Lower leg skin (tissue), 4 donors: ENCODE results near the gene CLOCK. TPM values are rescaled to one million over a fixed set of nuclear protein-coding genes. Genes with fewer than 3 reads are reported as not detected.
A peak's percentile ranks its signal among the peaks of the same experiment; 100 is the strongest.

Experiments used
- DNase-seq, 2 donors: peaks; one replicate each; pipeline ENCODE4 v3.0.0-alpha.2; 2019; ENCODE audit warnings: low spot score in 2 of 2
- H3K4me3 ChIP-seq: fragments of 200-600 bp; sonication (generic); 2 replicates; pipeline ENCODE4 v1.5.1; 2017; ENCODE audit warnings: mild to moderate bottlenecking, low read depth; ENCODE audit not compliant: poor library complexity, severe bottlenecking
- CTCF ChIP-seq, 3 donors: fragments of 450-650 bp; IDR thresholded peaks; one replicate each; pipeline ENCODE4 v1.5.1; 2016; ENCODE audit warnings: antibody characterized with exemption in 3 of 3, mild to moderate bottlenecking in 3 of 3, moderate library complexity in 2 of 3
- POLR2A ChIP-seq, 2 donors: fragments of 450-650 bp; IDR thresholded peaks; one replicate each; pipeline ENCODE4 v1.6.1; 2016 to 2017; ENCODE audit warnings: antibody characterized with exemption in 2 of 2, mild to moderate bottlenecking in 1 of 2, moderate library complexity in 1 of 2
- WGBS, 2 donors: methylation state at CpG; one replicate each; pipeline ENCODE4 v1.1.5; 2018; 5-methylcytosine and 5-hydroxymethylcytosine counted together
- intact Hi-C: fragments of 100-400 bp; cut with DNase I; formaldehyde crosslinking; loops from one replicate; pipeline ENCODE4 v1.15.0; 2023; ENCODE audit warnings: low total_unique reads
- total RNA-seq, 4 donors: library from RNA; depleted of rRNA; stranded (reverse); fragments of >200 nt; gene quantifications; one replicate each; pipeline ENCODE4 v1.1.0, GENCODE V29; 2016

CLOCK gene
- total RNA-seq, 4 donors from 2014 or later, result 10.4 to 14.4 (median 12.5) TPM

GRCh38 chr4:55406545-55406944 is 140.2 kb downstream of the CLOCK start:
- TF ChIP-seq CTCF (IDR thresholded peaks at IDR 0.05) (no peak), POLR2A (IDR thresholded peaks at IDR 0.05) (no peak)

DNA sequence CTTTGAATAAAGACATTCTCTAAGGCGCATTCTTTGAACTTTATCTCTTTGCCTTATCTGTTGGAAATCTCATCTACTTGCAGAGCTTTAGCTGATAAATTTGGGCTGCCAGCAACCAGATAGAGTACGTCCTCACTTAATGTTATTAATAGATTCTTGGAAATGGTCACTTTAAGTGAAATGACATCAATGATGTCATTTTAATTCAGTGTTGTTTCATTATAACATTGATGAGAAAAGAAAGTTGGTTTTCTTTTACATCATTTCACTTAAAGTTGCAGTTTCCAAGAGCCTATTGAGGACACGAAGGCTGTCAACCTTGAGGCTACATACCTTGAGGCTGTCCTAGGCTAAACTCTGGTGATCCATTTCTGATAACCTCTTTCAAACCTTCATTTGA is 141.6 kb downstream of the CLOCK start:
- no peak for TF ChIP-seq CTCF (IDR thresholded peaks at IDR 0.05)
- no peak for DNase-seq
- intact Hi-C loops, result no loop called here
- WGBS, 2 donors, result 86 to 92% methylated on average over 3 of the region's 3 CpGs
- H3K4me3 ChIP-seq, result no peak overlapping the region

More at GRCh38 chr4:55406545-55406944, 140.2 kb downstream of the CLOCK start:
- no peak overlapping the region for H3K4me3 ChIP-seq
- WGBS, 2 donors, result 100% methylated on average over 2 of the region's 2 CpGs
- DNase-seq, result no peak
- intact Hi-C loops, result no loop called here

GRCh38 chr4:55399581-55399980 is 147.1 kb downstream of the CLOCK start:
- TF ChIP-seq POLR2A (IDR thresholded peaks at IDR 0.05), result no peak
- no peak for TF ChIP-seq CTCF (IDR thresholded peaks at IDR 0.05)
- intact Hi-C loops, result no loop called here
- H3K4me3 ChIP-seq, result no peak overlapping the region
- no peak for DNase-seq
- WGBS, 2 donors, result 76 to 85% methylated on average over 1 of the region's 1 CpG

DNA sequence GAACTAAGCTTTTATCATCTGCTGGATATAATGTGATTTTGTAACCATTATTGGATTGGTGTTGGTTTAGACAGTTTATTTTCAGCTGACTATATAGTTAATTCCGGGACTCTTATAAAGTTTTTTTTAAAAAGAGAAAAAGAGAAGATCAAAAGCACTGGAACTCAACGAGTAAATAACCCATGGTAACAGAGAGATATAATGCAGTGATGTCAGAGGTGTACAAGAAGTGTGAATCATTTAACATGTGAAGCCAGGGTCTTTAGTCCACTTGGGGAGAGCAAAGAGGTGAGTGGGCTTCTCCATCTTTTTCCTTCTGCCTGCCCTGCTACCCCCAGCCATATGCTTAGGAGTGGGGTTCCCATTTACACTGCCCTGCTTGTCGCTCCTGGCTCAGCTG is 147.7 kb downstream of the CLOCK start:
- WGBS, 2 donors, result 45 to 46% methylated on average over 3 of the region's 3 CpGs
- no peak overlapping the region for H3K4me3 ChIP-seq
- intact Hi-C loops, result no loop called here
- no peak for DNase-seq
- no peak for TF ChIP-seq CTCF (IDR thresholded peaks at IDR 0.05)
- TF ChIP-seq POLR2A (IDR thresholded peaks at IDR 0.05), result no peak

- WGBS, 2 donors, result 22 to 42% methylated on average over 1 of the region's 1 CpG
- DNase-seq, result no peak
- intact Hi-C loops, result no loop called here
- no peak overlapping the region for H3K4me3 ChIP-seq
- TF ChIP-seq POLR2A (IDR thresholded peaks at IDR 0.05) (no peak), CTCF (IDR thresholded peaks at IDR 0.05) (no peak)
Measured at GRCh38 chr4:55398461-55398860, 148.2 kb downstream of the CLOCK start.

DNA sequence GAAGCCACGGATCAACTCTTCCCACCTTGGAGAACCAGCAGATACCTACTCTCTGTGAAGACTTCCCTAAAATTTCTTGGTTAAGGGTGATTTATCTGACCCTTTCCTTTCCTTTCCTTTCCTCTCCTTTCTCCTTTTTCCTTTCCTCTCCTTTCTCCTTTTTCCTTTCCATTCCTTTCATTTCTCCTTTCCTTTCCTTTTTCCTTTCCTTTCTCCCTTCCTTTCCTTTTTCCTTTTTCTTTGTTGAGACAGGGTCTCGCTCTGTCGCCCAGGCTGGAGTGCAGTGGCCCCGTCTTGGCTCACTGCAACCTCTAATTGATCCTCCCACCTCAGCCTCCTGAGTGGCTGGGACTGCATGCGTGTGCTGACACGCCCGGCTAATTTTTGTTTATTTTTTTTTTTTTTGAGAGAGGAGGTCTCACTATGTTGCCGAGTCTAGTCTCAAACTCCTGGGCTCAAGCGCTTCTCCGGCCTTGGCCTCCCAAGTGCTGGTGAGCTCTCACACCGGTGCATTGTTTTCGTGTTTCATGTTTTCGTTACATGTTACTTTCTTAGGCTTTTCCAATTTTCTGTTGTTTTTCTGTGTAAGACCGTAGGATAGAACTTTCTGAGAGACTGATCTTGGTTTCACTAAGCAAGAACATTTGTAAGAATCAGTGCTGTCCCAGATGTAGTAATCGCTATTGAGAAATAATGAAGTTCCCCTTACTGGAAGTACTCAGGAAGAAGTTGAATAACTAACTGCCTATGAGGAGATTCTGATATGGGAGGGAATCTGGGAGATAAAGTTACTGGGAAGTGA is 149.0 kb downstream of the CLOCK start:
- H3K4me3 ChIP-seq, result peak overlapping the region; percentile 97
- TF ChIP-seq CTCF (IDR thresholded peaks at IDR 0.05), result no peak
- TF ChIP-seq POLR2A (IDR thresholded peaks at IDR 0.05), result no peak
- intact Hi-C loops, result no loop called here
- WGBS, 2 donors, result 36 to 38% methylated on average over 15 of the region's 15 CpGs
- no peak for DNase-seq
